ENCODE results near the gene ZNF691. TPM values are rescaled to one million over a fixed set of nuclear protein-coding genes. Genes with fewer than 3 reads are reported as not detected.

The ZNF691 gene
- total and polyA plus RNA-seq, 2 donors (not counting 3 experiments of a cell fraction or from before 2014, with no cell fraction given) = 6.6 to 6.9 TPM

DNA sequence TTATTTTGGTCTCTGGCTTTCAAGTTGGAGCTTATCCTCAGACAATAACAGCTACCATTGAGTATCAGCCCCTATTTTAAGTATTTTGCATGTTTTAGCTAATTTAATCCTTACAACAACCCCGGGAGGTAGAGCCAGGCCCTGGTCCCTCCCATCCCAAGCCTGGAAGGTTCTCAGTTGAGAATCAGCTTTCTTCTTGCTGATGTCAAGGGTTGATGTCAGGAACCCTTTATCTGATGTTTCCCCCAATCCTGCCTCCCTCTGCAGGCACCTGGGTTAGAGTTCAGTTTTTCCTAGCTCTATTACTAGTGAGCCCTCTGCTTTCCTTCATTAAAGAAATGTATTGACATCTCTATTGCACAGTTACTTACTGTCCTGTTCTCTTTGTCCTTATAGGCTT is 25.6 kb upstream of the ZNF691 start:
- Histone ChIP-seq H4K20me1 (replicated peaks; ENCODE audit: control insufficient read depth, extremely low read depth, insufficient read depth, low read length) (no peaks in the 10 kb centered on the region), H3K4me3 (replicated peaks in 1 of 3; ENCODE audit: insufficient read depth in 1 of 3, low read depth in 1 of 3, low read length in 3 of 3) (no peak overlapping the region), H3K4me1 (ENCODE audit: control insufficient read depth, extremely low read depth, insufficient read depth, low read length) (peaks cover 12% of the 10 kb centered on the region), H3K27me3 (ENCODE audit: control insufficient read depth in 2 of 2, insufficient read depth in 2 of 2, low read length in 2 of 2) (no peaks in the 10 kb centered on the region), H3K9me1 (replicated peaks; ENCODE audit: control insufficient read depth, extremely low read depth, insufficient read depth, low read length) (peaks cover 2% of the 10 kb centered on the region), H3K9ac (replicated peaks; ENCODE audit: extremely low read depth, insufficient read depth, low read length) (no peak overlapping the region), H3K9me3 (replicated peaks; ENCODE audit: control insufficient read depth, insufficient read depth, low read length) (no peaks in the 10 kb centered on the region), H2AFZ (ENCODE audit: low read depth, low read length) (no peak overlapping the region), H3K36me3 (ENCODE audit: control insufficient read depth in 2 of 2, extremely low read depth in 1 of 2, insufficient read depth in 2 of 2, low read length in 2 of 2) (no peaks in the 10 kb centered on the region), H3K4me2 (ENCODE audit: insufficient read depth, low read length) (no peak overlapping the region), H3K79me2 (ENCODE audit: control insufficient read depth, insufficient read depth, low read length) (no peaks in the 10 kb centered on the region), H3K27ac (ENCODE audit: insufficient read depth, low read depth, low read length) (no peak overlapping the region)
- DNase-seq (ENCODE audit: low read depth, low spot score) (no peak), FAIRE-seq (no peak)
- TF ChIP-seq, protein P1, sequence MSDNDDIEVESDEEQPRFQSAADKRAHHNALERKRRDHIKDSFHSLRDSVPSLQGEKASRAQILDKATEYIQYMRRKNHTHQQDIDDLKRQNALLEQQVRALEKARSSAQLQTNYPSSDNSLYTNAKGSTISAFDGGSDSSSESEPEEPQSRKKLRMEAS (IDR thresholded peaks at IDR 0.05; ENCODE audit: insufficient read depth, insufficient read length) = no peak
- TF ChIP-seq MYC (IDR thresholded peaks at IDR 0.05; ENCODE audit: low read depth, low read length) = no peak
- TF ChIP-seq POLR2A (IDR thresholded peaks at IDR 0.05; ENCODE audit: low read depth, low read length) = no peak
- no peak for TF ChIP-seq GATA2 (IDR thresholded peaks at IDR 0.05; ENCODE audit: insufficient read depth, insufficient read length, low read depth, low read length)
- TF ChIP-seq EZH2 (IDR thresholded peaks at IDR 0.05; ENCODE audit: borderline replicate concordance, low read depth, low read length, severe bottlenecking) = no peak
- no peak for TF ChIP-seq FOS (IDR thresholded peaks at IDR 0.05; ENCODE audit: borderline replicate concordance, insufficient read depth, low read length)
- TF ChIP-seq, protein P2, sequence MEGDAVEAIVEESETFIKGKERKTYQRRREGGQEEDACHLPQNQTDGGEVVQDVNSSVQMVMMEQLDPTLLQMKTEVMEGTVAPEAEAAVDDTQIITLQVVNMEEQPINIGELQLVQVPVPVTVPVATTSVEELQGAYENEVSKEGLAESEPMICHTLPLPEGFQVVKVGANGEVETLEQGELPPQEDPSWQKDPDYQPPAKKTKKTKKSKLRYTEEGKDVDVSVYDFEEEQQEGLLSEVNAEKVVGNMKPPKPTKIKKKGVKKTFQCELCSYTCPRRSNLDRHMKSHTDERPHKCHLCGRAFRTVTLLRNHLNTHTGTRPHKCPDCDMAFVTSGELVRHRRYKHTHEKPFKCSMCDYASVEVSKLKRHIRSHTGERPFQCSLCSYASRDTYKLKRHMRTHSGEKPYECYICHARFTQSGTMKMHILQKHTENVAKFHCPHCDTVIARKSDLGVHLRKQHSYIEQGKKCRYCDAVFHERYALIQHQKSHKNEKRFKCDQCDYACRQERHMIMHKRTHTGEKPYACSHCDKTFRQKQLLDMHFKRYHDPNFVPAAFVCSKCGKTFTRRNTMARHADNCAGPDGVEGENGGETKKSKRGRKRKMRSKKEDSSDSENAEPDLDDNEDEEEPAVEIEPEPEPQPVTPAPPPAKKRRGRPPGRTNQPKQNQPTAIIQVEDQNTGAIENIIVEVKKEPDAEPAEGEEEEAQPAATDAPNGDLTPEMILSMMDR (IDR thresholded peaks at IDR 0.05; ENCODE audit: extremely low read depth in 1 of 2, insufficient read depth in 1 of 2, low read depth in 1 of 2, low read length in 2 of 2) = no peak
- TF ChIP-seq POLR2AphosphoS5 (IDR thresholded peaks at IDR 0.05; ENCODE audit: insufficient read depth, low read depth, low read length) = no peak
- TF ChIP-seq JUN (IDR thresholded peaks at IDR 0.05; ENCODE audit: borderline replicate concordance, insufficient read depth, insufficient read length, low read depth) = no peak
- dilution Hi-C loops (cut with MboI; ENCODE audit: extremely low pct_ligation_motif_present, low sequenced_read_pairs) (no loop called here), intact Hi-C loops (cut with micrococcal nuclease) (no loop called here)
- no TSS peak for BruUV-seq (replicated peaks)
- CTCF ChIA-PET = interaction anchor here (1.0 to 3.4 kb wide), 8 partner anchors 8 to 252 kb away, joined by 3 to 17 read pairs (median 4); partner anchors contain the start of gene ZNF691
- POLR2A ChIA-PET = interaction anchor here (0.7 kb wide), 1 partner anchor 13 kb away, joined by 5 read pairs; no protein-coding TSS in a partner anchor

Measured in endothelial cell of umbilical vein (primary cell).